Keratinocyte (primary cell): ENCODE results near the gene FES.

Experiments used
- EZH2 ChIP-seq: IDR thresholded peaks from one replicate; pipeline ENCODE4 v1.6.1; 2012; ENCODE audit warnings: inconsistent platforms, mild to moderate bottlenecking, low read length, moderate library complexity
- TF ChIP-seq, protein P1 (sequence below), 3 experiments: IDR thresholded peaks in 1 of 3; conservative IDR thresholded peaks in 1 of 3; optimal IDR thresholded peaks in 1 of 3; 2 replicates in 2 of 3; 3 replicates in 1 of 3; pipeline versions ENCODE3 to v1.5.1; 2011; ENCODE audit warnings: low read length in 3 of 3, mild to moderate bottlenecking in 3 of 3, moderate library complexity in 2 of 3, control low read depth in 1 of 3, inconsistent platforms in 1 of 3; ENCODE audit not compliant: insufficient read depth in 2 of 3; ENCODE audit errors: extremely low read depth in 1 of 3

DNA sequence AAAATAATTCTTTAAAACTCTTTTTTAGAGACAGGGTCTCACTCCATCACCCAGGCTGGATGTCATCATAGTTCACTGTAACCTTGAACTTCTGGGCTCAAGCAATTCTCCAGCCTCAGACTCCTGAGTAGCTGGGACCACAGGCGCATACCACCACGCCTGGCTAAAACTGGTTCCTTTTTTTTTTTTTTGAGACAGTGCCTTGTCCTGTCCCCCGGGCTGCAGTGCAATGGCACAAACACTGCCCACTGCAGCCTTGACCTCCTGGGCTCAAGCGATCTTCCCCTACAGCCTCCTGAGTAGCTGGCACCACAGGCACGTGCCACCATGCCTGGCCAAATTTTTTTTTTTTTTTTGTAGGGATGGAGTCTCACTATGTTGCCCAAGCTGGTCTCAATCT is 39.6 kb upstream of the FES start:
- TF ChIP-seq, protein P1, sequence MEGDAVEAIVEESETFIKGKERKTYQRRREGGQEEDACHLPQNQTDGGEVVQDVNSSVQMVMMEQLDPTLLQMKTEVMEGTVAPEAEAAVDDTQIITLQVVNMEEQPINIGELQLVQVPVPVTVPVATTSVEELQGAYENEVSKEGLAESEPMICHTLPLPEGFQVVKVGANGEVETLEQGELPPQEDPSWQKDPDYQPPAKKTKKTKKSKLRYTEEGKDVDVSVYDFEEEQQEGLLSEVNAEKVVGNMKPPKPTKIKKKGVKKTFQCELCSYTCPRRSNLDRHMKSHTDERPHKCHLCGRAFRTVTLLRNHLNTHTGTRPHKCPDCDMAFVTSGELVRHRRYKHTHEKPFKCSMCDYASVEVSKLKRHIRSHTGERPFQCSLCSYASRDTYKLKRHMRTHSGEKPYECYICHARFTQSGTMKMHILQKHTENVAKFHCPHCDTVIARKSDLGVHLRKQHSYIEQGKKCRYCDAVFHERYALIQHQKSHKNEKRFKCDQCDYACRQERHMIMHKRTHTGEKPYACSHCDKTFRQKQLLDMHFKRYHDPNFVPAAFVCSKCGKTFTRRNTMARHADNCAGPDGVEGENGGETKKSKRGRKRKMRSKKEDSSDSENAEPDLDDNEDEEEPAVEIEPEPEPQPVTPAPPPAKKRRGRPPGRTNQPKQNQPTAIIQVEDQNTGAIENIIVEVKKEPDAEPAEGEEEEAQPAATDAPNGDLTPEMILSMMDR (optimal IDR thresholded peaks at IDR 0.05 in 1 of 3, IDR thresholded peaks at IDR 0.05 in 1 of 3, conservative IDR thresholded peaks at IDR 0.05 in 1 of 3; ENCODE audit: extremely low read depth in 1 of 3, insufficient read depth in 2 of 3, low read length in 3 of 3) = no peak
- TF ChIP-seq EZH2 = no peak
